Hepatic stellate cell (primary cell): ENCODE data around the gene RABL2A.
"Not testable (repeated sequence)": the region's sequence is repeated elsewhere in the genome, so short reads cannot be mapped to it uniquely, and the experiment has no call there.

ENCODE experiments used
- DNase-seq: peaks from one replicate; pipeline ENCODE4 v3.0.0; 2011; ENCODE audit warnings: low spot score

The RABL2A gene

GRCh38 chr2:113609822-113610221, 17.2 kb upstream of the RABL2A start:
- not testable (repeated sequence) for DNase-seq

- not testable (repeated sequence) for DNase-seq
These were observed 6.1 kb upstream of the RABL2A start for GRCh38 chr2:113621002-113621401.

DNA sequence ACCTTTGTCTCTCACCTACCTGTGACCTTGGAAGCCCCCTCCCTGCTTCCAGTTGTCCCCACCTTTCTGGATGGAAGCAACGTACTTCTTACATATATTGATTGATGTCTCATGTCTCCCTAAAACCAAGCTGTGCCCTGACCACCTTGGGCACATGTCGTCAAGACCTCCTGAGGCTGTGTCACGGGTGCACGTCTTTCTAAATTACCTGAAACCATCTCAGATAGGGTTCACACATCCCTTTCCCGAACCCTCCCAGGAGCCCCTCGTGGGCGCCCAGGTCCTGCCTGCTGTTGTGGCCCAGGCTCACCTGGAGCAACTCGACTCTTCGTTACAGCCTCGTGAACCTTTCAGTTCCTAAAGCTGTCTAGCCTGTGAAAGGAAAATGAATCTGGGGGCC, 1.2 kb upstream of the RABL2A start:
- not testable (repeated sequence) for DNase-seq

DNA sequence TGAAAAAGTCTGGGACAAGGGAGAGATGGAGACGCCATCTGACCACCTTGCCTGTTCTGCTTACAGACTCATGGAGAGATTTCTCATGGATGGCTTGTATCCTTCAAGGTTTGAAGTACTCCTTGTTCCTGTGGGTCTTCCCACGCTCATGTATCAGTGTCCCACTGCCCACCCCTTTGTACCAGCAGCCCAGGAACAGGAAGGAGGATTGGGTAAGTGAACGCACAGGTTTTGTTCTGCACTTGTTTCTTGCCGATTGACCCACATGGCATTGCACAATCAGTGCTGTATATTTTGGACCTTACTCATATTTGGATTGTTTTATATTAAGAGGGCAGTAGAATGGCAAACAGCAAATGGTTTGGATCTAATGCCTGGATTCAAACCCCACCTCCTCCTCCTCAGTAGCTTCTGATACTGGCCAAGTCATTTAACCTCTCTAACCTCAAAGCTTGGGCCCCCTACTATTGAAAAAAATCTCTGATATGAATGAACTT, 5.8 kb downstream of the RABL2A start:
- not testable (repeated sequence) for DNase-seq

DNA sequence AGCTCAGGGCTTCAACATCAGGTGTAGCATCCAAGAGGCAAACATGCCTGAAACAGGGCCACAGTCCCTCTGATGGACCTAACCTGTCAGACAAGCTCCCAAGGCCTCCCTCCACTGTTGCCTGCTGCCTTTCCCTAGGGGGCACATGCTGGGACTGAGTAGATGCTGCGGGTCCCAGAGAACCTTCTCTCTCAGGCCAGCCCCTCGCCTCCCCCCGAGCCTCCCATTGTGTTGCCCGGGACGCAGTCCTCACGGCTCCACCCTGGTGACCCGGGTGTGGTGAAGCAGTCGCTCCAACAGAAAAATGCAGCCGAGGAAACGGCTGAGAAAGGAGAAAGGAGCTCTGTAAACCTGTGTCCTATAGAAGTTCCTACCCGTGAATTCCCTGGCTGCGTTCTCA, 8.3 kb downstream of the RABL2A start:
- DNase-seq = not testable (repeated sequence)

- DNase-seq = not testable (repeated sequence)
These were observed 9.2 kb downstream of the RABL2A start for GRCh38 chr2:113636226-113636625.

DNA sequence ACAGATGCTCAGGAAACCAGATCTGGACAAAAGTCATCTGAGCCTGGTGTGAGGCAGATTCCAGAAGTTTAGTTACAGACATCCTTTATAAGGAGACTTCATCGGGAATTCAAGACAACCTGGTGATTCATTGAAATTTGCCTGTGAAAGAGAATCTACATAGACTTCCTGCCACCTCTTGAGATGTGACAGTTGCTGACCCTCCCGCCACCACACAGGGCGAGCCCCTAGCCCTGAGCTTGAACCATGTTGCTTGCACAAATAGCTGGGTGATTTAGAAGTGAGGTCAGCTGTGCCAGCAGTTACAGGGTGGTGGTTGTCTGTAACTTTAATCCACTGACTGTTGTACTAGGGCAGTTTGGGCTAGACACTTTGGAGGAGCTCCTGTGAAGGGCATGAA, 11.0 kb downstream of the RABL2A start:
- DNase-seq = not testable (repeated sequence)

DNA sequence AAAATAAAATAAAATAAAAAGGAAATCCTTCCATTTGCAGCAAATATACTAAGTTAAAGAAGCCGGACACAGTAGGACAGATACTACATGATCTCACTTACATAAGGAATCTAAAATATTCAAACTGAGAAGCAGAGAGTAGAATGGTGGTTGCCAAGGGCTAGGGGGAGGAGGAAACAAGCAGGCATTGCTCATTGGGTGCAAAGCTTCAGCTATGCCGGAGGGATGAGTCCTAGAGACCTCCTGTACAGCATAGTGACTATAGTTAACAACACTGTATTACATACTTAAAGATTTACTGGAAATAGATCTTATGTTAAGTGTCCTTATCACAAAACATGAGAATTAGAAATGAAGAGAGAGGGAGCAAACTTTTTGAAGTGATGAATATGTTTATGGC, 19.2 kb downstream of the RABL2A start:
- not testable (repeated sequence) for DNase-seq

GRCh38 chr2:113650834-113651815, 24.1 kb downstream of the RABL2A start:
- DNase-seq = not testable (repeated sequence)

DNA sequence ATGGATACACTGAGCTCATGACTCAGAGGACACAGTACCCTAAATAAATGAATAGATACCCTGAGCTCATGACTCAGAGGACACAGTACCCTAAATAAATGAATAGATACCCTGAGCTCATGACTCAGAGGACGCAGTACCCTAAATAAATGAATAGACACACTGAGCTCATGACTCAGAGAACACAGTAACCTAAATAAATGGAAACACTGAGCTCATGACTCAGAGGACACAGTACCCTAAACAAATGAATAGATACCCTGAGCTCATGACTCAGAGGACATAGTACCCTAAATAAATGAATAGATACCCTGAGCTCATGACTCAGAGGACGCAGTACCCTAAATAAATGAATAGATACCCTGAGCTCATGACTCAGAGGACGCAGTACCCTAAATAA, 25.5 kb downstream of the RABL2A start:
- DNase-seq = not testable (repeated sequence)

- not testable (repeated sequence) for DNase-seq
These were observed 29.1 kb downstream of the RABL2A start for GRCh38 chr2:113656031-113656624.

- DNase-seq = not testable (repeated sequence)
These were observed 30.7 kb downstream of the RABL2A start for GRCh38 chr2:113657735-113658134.

GRCh38 chr2:113663285-113664060, 36.4 kb downstream of the RABL2A start:
- not testable (repeated sequence) for DNase-seq

- not testable (repeated sequence) for DNase-seq
These were observed 37.9 kb downstream of the RABL2A start for GRCh38 chr2:113664761-113665533.

GRCh38 chr2:113669013-113669412, 41.9 kb downstream of the RABL2A start:
- DNase-seq = not testable (repeated sequence)

DNA sequence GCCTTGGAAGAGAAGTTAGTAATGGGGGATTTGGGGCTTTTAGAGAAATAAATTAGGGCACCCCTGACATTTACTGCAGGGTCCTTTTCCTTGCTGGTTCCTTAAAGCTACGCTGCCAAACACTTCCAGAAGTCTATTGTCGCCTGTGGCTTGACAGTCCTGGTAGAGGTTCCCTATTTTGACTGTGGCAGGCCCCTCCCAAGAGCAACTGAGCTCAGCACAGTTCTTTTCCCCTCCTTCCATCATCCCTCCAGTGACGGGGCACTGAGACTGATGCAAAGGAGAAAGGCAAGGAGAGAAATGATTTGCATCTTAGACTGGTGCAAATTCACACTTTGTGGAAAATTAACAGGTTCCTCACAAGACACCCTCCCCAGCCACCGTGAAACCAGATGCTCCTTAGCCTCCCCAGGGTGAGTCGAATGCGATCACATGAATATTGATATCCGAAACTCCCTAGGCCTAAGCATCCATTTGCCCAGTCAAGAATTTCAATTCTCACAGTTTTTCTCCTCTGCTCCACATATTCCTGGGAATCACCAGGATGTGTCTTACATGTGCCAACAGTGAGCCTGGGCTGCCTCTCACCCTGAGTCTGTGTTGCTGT, 45.4 kb downstream of the RABL2A start:
- no peak for DNase-seq

- DNase-seq = no peak
These were observed 48.8 kb downstream of the RABL2A start for GRCh38 chr2:113675875-113676274.

- DNase-seq = no peak
These were observed 49.7 kb downstream of the RABL2A start for GRCh38 chr2:113676623-113677266.

GRCh38 chr2:113677330-113677729, 50.3 kb downstream of the RABL2A start:
- no peak for DNase-seq

- DNase-seq = no peak
These were observed 52.4 kb downstream of the RABL2A start for GRCh38 chr2:113679457-113679856.
